HG02571 (cell line): ENCODE results near the gene CAMTA1.

Experiments
- ATAC-seq: cut with Tn5 transposase; IDR thresholded peaks from one replicate; pipeline ENCODE4 v1.9.1; 2021; ENCODE audit warnings: mild to moderate bottlenecking, moderate library complexity; ENCODE audit not compliant: unreplicated experiment

CAMTA1 gene

GRCh38 chr1:6969762-6970161 lies 184.5 kb downstream of the CAMTA1 start:
- ATAC-seq, result no peak

- no peak for ATAC-seq
Measured at GRCh38 chr1:6970221-6970620, 185.0 kb downstream of the CAMTA1 start.

- no peak for ATAC-seq
Measured at GRCh38 chr1:6971048-6971447, 185.8 kb downstream of the CAMTA1 start.

DNA sequence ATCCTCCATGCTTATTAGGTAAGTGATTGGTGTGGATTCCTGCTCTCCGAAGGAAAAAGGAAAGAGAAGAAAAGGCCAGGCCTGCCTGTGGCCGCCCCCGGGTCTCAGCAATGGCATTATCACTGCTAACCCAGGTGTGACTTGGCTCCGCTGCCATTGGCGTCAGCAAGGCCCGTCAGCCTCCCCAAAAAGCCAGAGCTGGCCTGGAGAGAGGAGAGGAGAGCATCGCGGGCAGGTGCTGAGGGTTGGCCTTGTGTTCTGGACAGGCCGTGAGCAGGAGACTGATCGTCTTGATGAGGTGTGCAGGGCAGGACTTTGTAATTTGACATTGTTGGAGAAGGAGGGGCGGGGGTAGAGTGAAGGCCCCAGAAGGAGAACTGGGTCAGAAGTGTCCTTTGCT lies 186.4 kb downstream of the CAMTA1 start:
- no peak for ATAC-seq

GRCh38 chr1:6972399-6972798 lies 187.1 kb downstream of the CAMTA1 start:
- ATAC-seq, result no peak

DNA sequence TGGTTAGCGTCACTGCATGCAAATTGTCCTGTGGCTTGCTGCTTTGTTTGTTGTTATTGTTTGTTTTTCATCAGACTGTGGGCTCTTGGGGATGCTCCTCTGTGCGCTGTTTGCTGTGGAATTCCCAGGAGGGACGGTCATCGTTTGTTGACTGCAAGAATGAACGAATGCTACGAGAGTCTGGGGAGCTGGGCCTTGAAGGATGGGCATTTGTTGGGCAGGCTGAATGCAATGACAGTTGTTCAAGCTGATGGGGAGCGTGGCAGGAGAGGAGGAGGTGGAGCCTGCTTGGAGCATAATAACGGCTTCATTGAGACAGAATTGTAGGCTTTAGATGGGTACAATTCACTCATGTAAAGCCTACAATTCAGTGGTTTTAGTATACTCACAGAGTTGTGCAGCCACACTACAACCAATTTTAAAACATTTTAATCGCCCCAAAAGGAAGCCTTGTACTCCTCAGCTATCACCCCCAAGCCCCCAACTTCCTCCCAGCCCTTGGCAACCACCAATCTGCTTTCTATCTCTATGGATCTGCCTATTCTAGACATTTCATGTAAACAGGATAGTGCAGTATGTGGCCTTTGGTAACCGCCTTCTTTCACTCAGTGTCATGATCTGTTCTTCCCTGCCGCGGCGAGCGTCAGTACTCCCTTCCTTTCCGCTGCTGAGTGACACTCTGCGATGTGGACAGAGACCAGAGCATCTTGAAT lies 190.2 kb downstream of the CAMTA1 start:
- no peak for ATAC-seq

GRCh38 chr1:6976044-6976375 lies 190.8 kb downstream of the CAMTA1 start:
- ATAC-seq, result no peak

DNA sequence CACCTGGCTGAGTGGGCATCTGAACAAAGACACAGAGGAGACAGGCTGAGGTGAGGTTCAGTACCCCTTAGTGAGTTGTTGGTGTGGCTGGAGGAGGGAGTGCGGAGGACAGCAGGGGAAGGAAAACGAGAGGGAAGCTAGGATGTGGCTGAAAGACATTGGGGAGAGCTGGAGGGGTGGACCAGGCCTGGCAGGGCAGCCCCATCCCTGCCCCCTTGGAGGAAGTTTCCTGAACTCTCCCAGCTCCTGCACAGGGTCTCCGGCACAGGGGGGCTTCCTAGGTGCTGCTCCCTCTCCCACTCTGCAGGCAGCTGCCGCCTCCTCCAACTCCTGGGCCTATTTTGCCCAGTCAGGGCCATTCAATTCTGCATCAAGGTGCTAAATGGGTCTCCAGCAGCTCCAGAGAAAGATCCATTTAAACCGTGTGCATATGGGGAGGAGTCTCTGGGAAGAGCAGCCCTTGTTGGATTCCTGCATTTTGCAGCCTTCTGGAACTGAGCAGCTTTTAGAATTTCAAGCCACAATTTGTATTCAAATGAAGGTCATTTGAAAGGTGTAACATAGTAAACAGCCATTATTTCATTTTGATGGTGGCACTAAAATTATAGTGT lies 193.9 kb downstream of the CAMTA1 start:
- no peak for ATAC-seq

GRCh38 chr1:6981595-6981994 lies 196.3 kb downstream of the CAMTA1 start:
- no peak for ATAC-seq

GRCh38 chr1:6982443-6982842 lies 197.2 kb downstream of the CAMTA1 start:
- no peak for ATAC-seq

DNA sequence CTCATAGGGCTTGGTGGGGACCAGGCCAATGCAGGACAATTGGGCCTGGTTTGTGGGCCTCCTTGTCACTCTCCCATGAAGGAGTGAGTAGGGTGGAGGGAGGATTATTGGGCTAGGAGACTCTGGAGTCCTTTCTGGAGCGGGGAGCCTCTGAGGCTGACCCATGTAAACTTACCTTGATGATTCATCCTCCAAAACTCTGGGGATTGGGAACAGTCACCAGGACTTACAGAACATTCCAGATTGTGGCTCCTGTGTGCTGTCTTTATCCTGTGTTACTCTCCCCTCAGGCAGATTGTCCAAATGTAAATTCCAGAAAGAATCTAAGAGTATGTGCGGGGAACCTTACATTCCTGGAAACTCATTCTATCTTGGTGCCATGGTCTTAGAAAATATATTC lies 197.6 kb downstream of the CAMTA1 start:
- ATAC-seq, result no peak

- no peak for ATAC-seq
Measured at GRCh38 chr1:6984536-6984935, 199.3 kb downstream of the CAMTA1 start.

DNA sequence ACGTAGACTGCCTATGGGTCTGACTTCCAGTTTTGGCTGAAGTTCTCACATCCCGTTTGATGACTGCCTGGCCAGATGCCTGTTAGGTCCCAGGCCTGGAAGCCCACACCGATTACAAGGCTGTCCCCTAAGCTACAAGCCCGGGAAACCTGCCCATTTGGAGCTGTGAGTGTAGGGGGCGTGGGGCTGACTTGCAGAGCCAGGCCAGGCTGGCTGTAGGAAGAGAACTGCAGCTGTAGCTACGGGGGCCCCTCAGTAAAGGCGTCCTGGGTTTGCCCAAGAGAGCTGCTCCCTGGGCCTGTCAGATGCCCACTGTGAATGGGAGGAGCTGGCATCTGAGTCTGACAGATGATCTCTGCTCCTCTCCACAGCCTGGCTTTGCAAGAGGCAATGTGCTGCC lies 199.7 kb downstream of the CAMTA1 start:
- ATAC-seq, result no peak

DNA sequence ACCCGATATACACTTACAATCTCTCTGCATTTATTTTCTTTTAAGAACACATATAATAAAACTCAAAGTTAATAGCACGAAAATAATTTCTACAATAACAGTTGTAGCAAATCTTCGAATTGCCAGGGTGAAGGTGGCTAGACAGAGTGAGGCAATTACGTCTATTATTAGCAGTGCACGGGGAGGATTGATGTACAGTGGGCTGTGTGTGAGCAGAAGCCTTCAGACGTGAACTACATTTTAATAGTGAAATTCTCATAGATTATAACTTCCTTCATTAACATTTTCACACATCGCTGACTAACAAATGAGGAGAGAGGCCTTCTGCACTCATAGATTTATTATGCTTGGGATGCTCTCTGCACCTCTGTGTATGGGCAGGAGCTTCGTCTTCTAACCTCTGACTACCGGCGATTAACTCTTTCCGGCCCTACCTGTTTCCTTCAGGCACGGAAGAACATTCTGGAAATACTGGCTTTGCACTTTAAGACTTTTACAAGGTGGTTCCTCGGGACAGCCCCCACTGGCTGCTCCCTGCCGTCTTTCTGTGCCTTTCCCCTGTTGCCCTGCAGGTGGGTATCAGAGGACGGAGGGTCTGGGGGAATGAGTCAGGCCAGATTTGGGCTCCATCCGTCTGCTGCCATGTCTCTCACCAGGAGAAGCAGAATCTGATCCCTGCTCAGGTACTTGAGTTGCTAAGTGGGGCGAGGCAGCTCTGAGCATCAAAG lies 200.5 kb downstream of the CAMTA1 start:
- ATAC-seq, result no peak

GRCh38 chr1:6986281-6986680 lies 201.0 kb downstream of the CAMTA1 start:
- no peak for ATAC-seq

- no peak for ATAC-seq
Measured at GRCh38 chr1:6987940-6988339, 202.7 kb downstream of the CAMTA1 start.

DNA sequence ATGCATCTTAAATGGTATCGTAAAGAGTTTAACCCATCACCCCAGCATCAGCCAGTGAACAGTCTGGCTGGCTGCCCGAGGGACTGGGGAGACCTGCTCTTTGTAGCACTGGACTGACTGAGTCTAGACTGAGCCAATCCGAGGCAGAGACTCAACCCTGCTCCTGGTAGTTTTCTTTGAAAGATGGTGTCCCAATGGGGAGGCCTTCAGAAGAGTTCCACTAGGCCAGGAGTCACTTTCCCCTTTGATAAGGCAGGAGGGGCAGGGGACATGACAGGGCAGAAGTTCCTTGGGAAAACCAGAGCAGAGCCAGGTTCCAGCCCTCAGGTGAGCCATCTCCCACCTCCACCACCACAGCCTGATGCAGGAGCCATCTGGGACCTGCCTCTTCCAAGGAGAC lies 203.5 kb downstream of the CAMTA1 start:
- ATAC-seq, result no peak

- no peak for ATAC-seq
Measured at GRCh38 chr1:6989212-6990159, 204.2 kb downstream of the CAMTA1 start.

DNA sequence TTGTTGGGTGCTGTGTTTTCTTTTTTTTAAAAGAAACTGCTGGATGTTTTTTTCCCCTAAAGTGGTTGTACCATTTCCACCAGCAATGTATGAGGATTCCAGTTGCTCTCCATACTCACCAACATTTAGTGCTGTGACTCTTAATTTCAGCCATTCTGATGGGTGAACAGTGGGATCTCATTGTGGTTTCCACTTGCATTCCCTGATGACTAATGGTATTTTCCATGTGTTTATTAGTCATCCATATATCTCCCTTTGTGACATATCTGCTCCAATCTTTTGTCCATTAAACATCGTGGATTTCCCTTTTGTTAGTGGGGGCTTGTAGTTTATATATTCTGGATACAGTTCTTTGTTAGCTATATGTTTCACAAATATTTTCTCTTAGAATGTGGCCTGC lies 206.0 kb downstream of the CAMTA1 start:
- ATAC-seq, result no peak

DNA sequence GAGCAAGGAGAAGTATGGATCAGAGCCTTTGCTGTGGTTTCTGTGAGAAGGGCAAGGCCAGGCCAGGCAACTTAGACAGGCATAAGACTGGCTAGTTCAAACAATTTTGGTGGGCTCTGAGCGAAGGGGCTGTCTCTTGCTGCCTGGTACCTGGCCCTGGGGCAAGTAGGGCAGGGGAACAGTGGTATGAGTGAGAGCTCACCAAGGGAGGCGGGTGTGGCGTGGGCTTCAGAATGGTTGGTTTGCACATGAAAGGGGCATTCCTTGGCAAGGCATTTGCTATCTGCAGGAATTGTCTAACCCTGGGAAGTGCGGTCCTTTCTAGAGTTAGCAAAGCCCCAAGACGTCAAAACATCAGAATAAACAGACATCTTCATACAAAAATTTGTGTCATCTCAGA lies 210.5 kb downstream of the CAMTA1 start:
- no peak for ATAC-seq

GRCh38 chr1:6996371-6996770 lies 211.1 kb downstream of the CAMTA1 start:
- ATAC-seq, result no peak
